ENCODE data around the gene FRG2B.
"Not testable (repeated sequence)": the region's sequence is repeated elsewhere in the genome, so short reads cannot be mapped to it uniquely, and the experiment has no call there.

The FRG2B gene

DNA sequence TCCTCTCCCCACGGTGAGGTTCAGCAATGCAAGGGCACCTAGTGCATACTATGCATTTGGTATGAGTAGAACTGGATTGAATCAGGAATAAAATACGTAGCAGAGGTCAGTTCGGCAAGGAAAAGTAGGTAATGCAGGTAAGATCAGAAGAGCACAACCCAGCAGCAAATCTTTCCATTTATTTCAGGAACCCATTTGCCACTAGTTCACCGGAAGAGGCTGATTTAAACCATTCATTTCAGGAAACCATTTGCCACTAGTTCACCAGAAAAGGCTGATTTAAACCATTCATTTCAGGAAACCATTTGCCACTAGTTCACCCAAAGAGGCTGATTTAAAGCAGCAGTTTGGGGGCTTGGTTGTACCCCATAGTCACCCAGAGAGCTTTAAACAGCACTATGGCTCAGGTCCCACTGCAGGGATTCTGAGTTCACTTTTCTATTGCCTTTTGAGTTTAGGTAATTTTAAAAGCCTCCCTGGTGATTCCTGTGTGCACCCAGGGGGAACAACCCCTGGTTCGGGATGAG, 4.2 kb upstream of the FRG2B start:
- not testable (repeated sequence) for H3K4me2 ChIP-seq; H4K20me1 ChIP-seq (ENCODE audit: insufficient read depth); H3K36me3 ChIP-seq (ENCODE audit: insufficient read depth); H3K27ac ChIP-seq; H3K27me3 ChIP-seq (ENCODE audit: insufficient read depth, low read depth); H2AFZ ChIP-seq (ENCODE audit: low read depth); H3K79me2 ChIP-seq (ENCODE audit: insufficient read depth, low read depth); H3K4me1 ChIP-seq (ENCODE audit: low read depth, poor library complexity, severe bottlenecking); H3K9ac ChIP-seq; H3K4me3 ChIP-seq (IDR thresholded peaks at IDR 0.05; ENCODE audit: insufficient read depth, low read depth, low read length)

DNA sequence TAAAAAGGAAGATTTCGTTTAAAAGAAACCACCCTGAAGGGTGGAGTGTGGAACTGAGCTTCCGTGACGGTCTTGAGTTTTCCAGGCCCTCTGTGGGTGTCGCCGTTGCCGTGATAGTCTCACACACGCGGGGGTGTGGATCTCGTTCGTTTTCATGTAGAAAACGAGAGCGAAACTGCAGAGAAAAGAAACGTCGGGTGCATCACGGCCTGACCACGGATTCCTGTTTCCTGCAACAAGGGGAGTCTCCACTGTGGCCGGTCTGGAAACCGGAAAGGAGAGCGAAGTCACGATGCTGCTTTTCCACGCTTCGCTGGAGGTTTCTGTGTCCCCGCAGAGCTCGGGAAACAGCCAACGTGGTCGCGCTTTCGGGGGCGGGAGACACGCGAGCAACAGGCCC, 4.1 kb downstream of the FRG2B start:
- H4K20me1 ChIP-seq (ENCODE audit: insufficient read depth); H2AFZ ChIP-seq (ENCODE audit: low read depth); H3K4me2 ChIP-seq; H3K27ac ChIP-seq; H3K79me2 ChIP-seq (ENCODE audit: insufficient read depth, low read depth); H3K4me1 ChIP-seq (ENCODE audit: low read depth, poor library complexity, severe bottlenecking); H3K27me3 ChIP-seq (ENCODE audit: insufficient read depth, low read depth); H3K36me3 ChIP-seq (ENCODE audit: insufficient read depth); H3K4me3 ChIP-seq (IDR thresholded peaks at IDR 0.05; ENCODE audit: insufficient read depth, low read depth, low read length); H3K9ac ChIP-seq: not testable (repeated sequence)

DNA sequence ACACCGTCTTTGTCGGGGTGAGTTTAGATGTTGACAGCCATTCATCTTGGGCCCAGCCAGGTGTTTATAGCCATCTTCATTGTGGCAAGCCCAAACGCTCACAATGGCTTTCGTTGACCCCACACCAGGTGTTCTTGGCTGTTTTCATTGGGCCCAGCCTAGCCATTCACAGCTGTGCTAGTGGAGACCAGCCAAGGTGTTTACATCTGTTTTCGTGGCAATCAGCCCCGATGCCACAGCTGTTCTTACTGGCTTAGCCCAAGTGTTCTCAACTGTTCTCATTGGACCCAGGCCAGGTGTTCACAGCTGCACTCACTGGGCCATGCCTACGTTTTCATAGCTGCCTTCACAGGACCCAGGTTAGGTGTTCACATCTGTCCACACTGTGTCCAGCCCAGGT, 7.7 kb downstream of the FRG2B start:
- H3K36me3 ChIP-seq (ENCODE audit: insufficient read depth): no peaks in the 10 kb centered on the region
- H3K27ac ChIP-seq: no peak overlapping the region
- TF ChIP-seq, protein P1, sequence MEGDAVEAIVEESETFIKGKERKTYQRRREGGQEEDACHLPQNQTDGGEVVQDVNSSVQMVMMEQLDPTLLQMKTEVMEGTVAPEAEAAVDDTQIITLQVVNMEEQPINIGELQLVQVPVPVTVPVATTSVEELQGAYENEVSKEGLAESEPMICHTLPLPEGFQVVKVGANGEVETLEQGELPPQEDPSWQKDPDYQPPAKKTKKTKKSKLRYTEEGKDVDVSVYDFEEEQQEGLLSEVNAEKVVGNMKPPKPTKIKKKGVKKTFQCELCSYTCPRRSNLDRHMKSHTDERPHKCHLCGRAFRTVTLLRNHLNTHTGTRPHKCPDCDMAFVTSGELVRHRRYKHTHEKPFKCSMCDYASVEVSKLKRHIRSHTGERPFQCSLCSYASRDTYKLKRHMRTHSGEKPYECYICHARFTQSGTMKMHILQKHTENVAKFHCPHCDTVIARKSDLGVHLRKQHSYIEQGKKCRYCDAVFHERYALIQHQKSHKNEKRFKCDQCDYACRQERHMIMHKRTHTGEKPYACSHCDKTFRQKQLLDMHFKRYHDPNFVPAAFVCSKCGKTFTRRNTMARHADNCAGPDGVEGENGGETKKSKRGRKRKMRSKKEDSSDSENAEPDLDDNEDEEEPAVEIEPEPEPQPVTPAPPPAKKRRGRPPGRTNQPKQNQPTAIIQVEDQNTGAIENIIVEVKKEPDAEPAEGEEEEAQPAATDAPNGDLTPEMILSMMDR (conservative IDR thresholded peaks at IDR 0.05; ENCODE audit: low read depth, low read length): no peak
- H3K27me3 ChIP-seq (ENCODE audit: insufficient read depth, low read depth): no peaks in the 10 kb centered on the region
- no peaks in the 10 kb centered on the region for H3K79me2 ChIP-seq (ENCODE audit: insufficient read depth, low read depth)
- H3K4me1 ChIP-seq (ENCODE audit: low read depth, poor library complexity, severe bottlenecking): no peaks in the 10 kb centered on the region
- H3K4me3 ChIP-seq (IDR thresholded peaks at IDR 0.05; ENCODE audit: insufficient read depth, low read depth, low read length): no peak overlapping the region
- no peaks in the 10 kb centered on the region for H4K20me1 ChIP-seq (ENCODE audit: insufficient read depth)
- no peak overlapping the region for H3K4me2 ChIP-seq
- no peak overlapping the region for H2AFZ ChIP-seq (ENCODE audit: low read depth)
- H3K9ac ChIP-seq: no peak overlapping the region

DNA sequence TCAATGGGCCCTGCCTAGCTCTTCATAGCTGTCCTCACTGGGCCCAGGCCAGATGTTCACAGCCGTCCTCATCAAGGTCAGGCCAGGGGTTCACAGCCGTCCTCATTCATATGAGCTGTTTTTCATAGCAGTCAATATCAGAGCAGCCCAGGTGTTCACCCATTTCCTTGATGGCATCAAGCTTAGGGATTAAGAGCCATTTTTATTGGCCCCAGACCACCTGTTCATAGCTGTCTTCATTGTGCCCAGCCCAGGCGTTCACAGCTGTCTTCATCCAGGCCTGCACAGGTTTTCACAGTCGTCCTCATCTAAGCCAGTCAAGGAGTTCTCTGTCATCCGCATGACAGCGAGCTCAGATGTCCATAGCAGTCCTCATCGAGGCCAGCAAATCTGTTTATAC, 9.4 kb downstream of the FRG2B start:
- Histone ChIP-seq H2AFZ (ENCODE audit: low read depth) (no peak overlapping the region), H4K20me1 (ENCODE audit: insufficient read depth) (no peaks in the 10 kb centered on the region), H3K79me2 (ENCODE audit: insufficient read depth, low read depth) (no peaks in the 10 kb centered on the region), H3K9ac (no peak overlapping the region), H3K4me1 (ENCODE audit: low read depth, poor library complexity, severe bottlenecking) (no peaks in the 10 kb centered on the region), H3K27me3 (ENCODE audit: insufficient read depth, low read depth) (no peaks in the 10 kb centered on the region), H3K36me3 (ENCODE audit: insufficient read depth) (no peaks in the 10 kb centered on the region), H3K4me2 (no peak overlapping the region), H3K4me3 (IDR thresholded peaks at IDR 0.05; ENCODE audit: insufficient read depth, low read depth, low read length) (no peak overlapping the region), H3K27ac (no peak overlapping the region)
- TF ChIP-seq, protein P1 (conservative IDR thresholded peaks at IDR 0.05; ENCODE audit: low read depth, low read length): no peak

DNA sequence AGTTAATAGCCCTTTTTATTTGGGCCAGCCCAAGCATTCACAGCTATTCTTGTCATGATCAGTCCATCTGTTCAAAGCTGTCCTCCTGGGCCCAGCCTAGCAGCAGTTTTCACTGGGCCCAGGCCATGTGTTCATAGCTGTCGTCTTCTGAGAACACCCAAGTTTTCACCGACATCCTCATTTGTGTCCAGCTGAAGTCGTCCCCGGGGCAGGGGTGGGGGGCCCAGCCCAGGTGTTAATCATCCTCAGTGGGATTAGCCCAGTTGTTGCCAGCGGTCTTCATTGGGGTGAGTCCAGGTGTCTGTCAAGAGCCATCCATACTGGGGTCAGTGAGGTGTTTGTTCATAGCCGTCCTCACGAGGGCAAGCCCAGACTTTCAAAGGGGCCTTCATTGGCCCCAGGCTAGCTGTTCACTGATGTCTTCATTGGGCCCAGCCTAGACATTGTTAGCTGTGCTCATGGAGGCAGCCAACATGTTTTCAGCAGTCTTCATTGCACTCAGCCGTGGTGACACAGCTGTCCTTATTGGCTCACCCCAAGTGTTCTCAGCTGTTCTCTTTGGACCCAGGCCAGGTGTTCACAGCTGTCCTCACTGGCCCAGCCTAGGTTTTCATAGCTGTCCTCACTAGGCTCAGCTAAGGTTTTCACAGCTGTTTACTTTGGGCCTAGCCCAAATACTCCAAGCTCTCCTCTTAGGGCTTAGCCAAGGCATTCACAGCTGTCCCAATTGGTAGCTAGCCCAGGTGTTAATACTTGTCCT, 10.0 kb downstream of the FRG2B start:
- TF ChIP-seq, protein P1 (conservative IDR thresholded peaks at IDR 0.05; ENCODE audit: low read depth, low read length): no peak
- Histone ChIP-seq H3K9ac (no peak overlapping the region), H3K27ac (no peak overlapping the region)

More for the DNA sequence above, 10.0 kb downstream of the FRG2B start:
- H3K36me3 ChIP-seq (ENCODE audit: insufficient read depth): no peaks in the 10 kb centered on the region
- no peaks in the 10 kb centered on the region for H3K79me2 ChIP-seq (ENCODE audit: insufficient read depth, low read depth)
- no peak overlapping the region for H2AFZ ChIP-seq (ENCODE audit: low read depth)
- H3K27me3 ChIP-seq (ENCODE audit: insufficient read depth, low read depth): no peaks in the 10 kb centered on the region
- no peaks in the 10 kb centered on the region for H3K4me1 ChIP-seq (ENCODE audit: low read depth, poor library complexity, severe bottlenecking)
- H3K4me2 ChIP-seq: no peak overlapping the region
- no peaks in the 10 kb centered on the region for H4K20me1 ChIP-seq (ENCODE audit: insufficient read depth)
- H3K4me3 ChIP-seq (IDR thresholded peaks at IDR 0.05; ENCODE audit: insufficient read depth, low read depth, low read length): no peak overlapping the region

All from KMS-11 (cell line).